OCI-LY7 (cell line): ENCODE results near the gene PARD3. TPM values are rescaled to one million over a fixed set of nuclear protein-coding genes. Genes with fewer than 3 reads are reported as not detected.

Experiments
- BruUV-seq: library from RNA; stranded (reverse); fragments of 400-500 nt; replicated peaks from 2 replicates; lab custom pipeline; 2021; lab: Mats Ljungman, UMichigan
- CTCF ChIA-PET: fragments of 300-600 bp; sonication (Branson Sonifier 250); formaldehyde crosslinking; loops from one replicate; lab custom pipeline; 2022; ENCODE audit warnings: antibody characterized with exemption; ENCODE audit not compliant: unreplicated experiment; lab: Charles Lee
- POLR2A ChIA-PET: fragments of 300-600 bp; sonication (Branson Sonifier 250); formaldehyde crosslinking; loops from one replicate; lab custom pipeline; 2022; ENCODE audit warnings: antibody characterized with exemption; lab: Charles Lee
- DNase-seq: peaks from one replicate; pipeline ENCODE4 v3.0.0-alpha.2; 2015; ENCODE audit warnings: low spot score
- H2AFZ ChIP-seq: fragments of 200-600 bp; sonication (generic), shearing (Covaris generic); 2 replicates; pipeline ENCODE4 v1.6.1; 2014; ENCODE audit warnings: mild to moderate bottlenecking, antibody characterized with exemption, low read length, moderate library complexity
- H3K27ac ChIP-seq: fragments of 200-600 bp; sonication (generic); 2 replicates; pipeline ENCODE4 v1.5.1; 2014; ENCODE audit warnings: mixed run types, low read depth, mild to moderate bottlenecking, moderate library complexity, low read length, inconsistent platforms; ENCODE audit not compliant: poor library complexity, severe bottlenecking
- H3K36me3 ChIP-seq: fragments of 200-600 bp; sonication (generic); 2 replicates; pipeline ENCODE4 v1.6.1; 2014; ENCODE audit warnings: mild to moderate bottlenecking, antibody characterized with exemption, low read length, moderate library complexity, mixed read lengths; ENCODE audit not compliant: insufficient read depth
- H3K4me1 ChIP-seq: fragments of 200-600 bp; sonication (generic); 2 replicates; pipeline ENCODE4 v1.5.1; 2014; ENCODE audit warnings: mild to moderate bottlenecking, low read length; ENCODE audit not compliant: insufficient read depth, poor library complexity, severe bottlenecking
- H3K4me2 ChIP-seq: fragments of 200-600 bp; sonication (generic); 2 replicates; pipeline ENCODE4 v1.6.1; 2014; ENCODE audit warnings: mild to moderate bottlenecking, low read length
- H3K4me3 ChIP-seq: fragments of 200-600 bp; sonication (generic); 2 replicates; pipeline ENCODE4 v1.5.1; 2014; ENCODE audit warnings: mild to moderate bottlenecking, low read depth, low read length; ENCODE audit not compliant: poor library complexity, severe bottlenecking
- H3K79me2 ChIP-seq: fragments of 200-600 bp; sonication (generic); 2 replicates; pipeline ENCODE4 v1.6.1; 2016; ENCODE audit warnings: low read depth, mild to moderate bottlenecking, low read length, moderate library complexity, mixed read lengths; ENCODE audit not compliant: insufficient read depth
- H3K9me2 ChIP-seq: fragments of 200-600 bp; sonication (generic); 2 replicates; pipeline ENCODE4 v1.6.1; 2016; ENCODE audit warnings: mild to moderate bottlenecking, low read length, mixed read lengths; ENCODE audit not compliant: insufficient read depth
- H3K9me3 ChIP-seq: fragments of 200-600 bp; sonication (generic); 2 replicates; pipeline ENCODE4 v1.6.1; 2014; ENCODE audit warnings: mild to moderate bottlenecking, mixed run types, low read length, mixed read lengths
- H4K20me1 ChIP-seq: fragments of 200-600 bp; sonication (generic); 2 replicates; pipeline ENCODE4 v1.6.1; 2014; ENCODE audit warnings: mild to moderate bottlenecking, antibody characterized with exemption, low read length, moderate library complexity, mixed read lengths; ENCODE audit not compliant: insufficient read depth
- EZH2phosphoT487 ChIP-seq: fragments of 200-600 bp; sonication (generic); IDR thresholded peaks from 2 replicates; pipeline ENCODE4 v1.6.1; 2018; ENCODE audit warnings: low read depth, borderline replicate concordance, mild to moderate bottlenecking, mixed run types, antibody characterized with exemption, low read length, moderate library complexity, mixed read lengths
- intact Hi-C: fragments of 100-400 bp; cut with micrococcal nuclease; formaldehyde crosslinking; loops from one replicate; pipeline ENCODE4 v1.10.0; 2022; ENCODE audit not compliant: unreplicated experiment
- total RNA-seq, 2 experiments: library from RNA; depleted of rRNA in 1 of 2; stranded (reverse); fragments of >200 nt in 1 of 2; shearing (Covaris generic) in 1 of 2; gene quantifications; 2 replicates each; pipeline ENCODE4 v1.2.3, GENCODE V29; 2014 to 2022
- TF ChIP-seq, protein P1 (sequence below): fragments of 200-600 bp; sonication (generic); conservative IDR thresholded peaks from 2 replicates; pipeline ENCODE4 v1.5.1; 2014; ENCODE audit warnings: mild to moderate bottlenecking, antibody characterized with exemption, low read length, moderate library complexity, mixed read lengths

The PARD3 gene
- total RNA-seq, 2 experiments from 2014 or later, result not detected

DNA sequence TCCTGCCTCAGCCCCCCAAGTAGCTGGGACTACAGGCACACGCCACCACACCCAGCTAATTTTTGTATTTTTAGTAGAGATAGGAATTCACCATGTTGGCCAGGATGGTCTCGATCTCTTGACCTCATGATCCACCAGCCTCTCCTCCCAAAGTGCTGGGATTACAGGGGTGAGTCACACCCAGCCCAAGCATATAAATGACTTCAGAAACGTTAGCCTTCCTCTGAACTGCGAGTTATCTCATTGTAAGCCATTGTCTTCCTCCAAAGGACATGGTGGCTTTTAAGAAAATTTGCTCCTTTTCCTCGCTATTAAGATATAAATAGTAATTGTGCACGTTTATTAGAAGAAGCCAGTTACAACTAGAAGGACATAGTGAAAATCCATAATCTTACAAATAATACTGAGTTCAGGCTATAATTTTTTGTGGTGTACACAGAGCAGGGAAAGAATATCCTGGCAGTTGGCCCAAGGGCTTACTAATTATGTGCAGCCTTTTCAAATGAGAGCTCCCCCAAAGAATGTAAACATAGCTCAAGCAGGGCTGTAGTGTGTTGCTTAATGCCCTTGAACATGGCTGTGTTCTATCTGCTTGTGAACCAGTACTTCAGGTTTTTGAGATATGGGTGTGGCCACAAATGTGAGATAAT, 495.8 kb downstream of the PARD3 start:
- Histone ChIP-seq H3K79me2 (no peaks in the 10 kb centered on the region), H3K4me1 (no peaks in the 10 kb centered on the region), H3K27ac (no peak overlapping the region), H3K9me2 (no peaks in the 10 kb centered on the region), H3K4me2 (no peak overlapping the region), H4K20me1 (no peaks in the 10 kb centered on the region), H3K9me3 (no peaks in the 10 kb centered on the region), H2AFZ (no peak overlapping the region), H3K36me3 (no peaks in the 10 kb centered on the region), H3K4me3 (no peak overlapping the region)
- POLR2A ChIA-PET, result interaction anchor here (1.0 to 1.7 kb wide), 2 partner anchors 16 to 286 kb away, joined by 3 read pairs; no protein-coding TSS in a partner anchor
- no peak for DNase-seq
- CTCF ChIA-PET, result no interaction called here
- intact Hi-C loops, result no loop called here
- no TSS peak for BruUV-seq
- TF ChIP-seq, protein P1, sequence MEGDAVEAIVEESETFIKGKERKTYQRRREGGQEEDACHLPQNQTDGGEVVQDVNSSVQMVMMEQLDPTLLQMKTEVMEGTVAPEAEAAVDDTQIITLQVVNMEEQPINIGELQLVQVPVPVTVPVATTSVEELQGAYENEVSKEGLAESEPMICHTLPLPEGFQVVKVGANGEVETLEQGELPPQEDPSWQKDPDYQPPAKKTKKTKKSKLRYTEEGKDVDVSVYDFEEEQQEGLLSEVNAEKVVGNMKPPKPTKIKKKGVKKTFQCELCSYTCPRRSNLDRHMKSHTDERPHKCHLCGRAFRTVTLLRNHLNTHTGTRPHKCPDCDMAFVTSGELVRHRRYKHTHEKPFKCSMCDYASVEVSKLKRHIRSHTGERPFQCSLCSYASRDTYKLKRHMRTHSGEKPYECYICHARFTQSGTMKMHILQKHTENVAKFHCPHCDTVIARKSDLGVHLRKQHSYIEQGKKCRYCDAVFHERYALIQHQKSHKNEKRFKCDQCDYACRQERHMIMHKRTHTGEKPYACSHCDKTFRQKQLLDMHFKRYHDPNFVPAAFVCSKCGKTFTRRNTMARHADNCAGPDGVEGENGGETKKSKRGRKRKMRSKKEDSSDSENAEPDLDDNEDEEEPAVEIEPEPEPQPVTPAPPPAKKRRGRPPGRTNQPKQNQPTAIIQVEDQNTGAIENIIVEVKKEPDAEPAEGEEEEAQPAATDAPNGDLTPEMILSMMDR, result no peak
- no peak for TF ChIP-seq EZH2phosphoT487

DNA sequence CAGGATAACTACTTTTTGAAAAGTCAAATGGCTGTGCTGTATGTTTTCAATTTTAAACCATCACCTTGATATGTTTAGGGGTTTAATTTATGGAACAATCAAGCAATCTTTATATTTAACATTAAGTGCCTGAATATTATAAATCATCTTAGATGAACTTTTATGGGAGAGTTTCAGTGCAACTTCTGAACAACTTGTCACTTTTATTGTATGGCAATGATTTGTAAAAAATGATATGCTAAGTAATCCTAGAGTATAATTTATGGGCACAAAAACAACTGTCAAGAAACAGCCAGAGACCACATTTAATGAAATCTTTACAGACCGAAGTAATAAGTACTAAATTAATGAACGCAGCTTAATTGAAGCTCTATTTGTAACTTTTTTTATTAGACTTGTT, 498.9 kb downstream of the PARD3 start:
- H3K27ac ChIP-seq, result no peak overlapping the region
- intact Hi-C loops, result no loop called here
- ChIA-PET POLR2A (interaction anchor here (1.2 kb wide), 1 partner anchor 19 kb away, joined by 3 read pairs; no protein-coding TSS in a partner anchor), CTCF (no interaction called here)
- H3K9me3 ChIP-seq, result no peaks in the 10 kb centered on the region
- BruUV-seq, result no TSS peak
- no peaks in the 10 kb centered on the region for H3K4me1 ChIP-seq
- no peaks in the 10 kb centered on the region for H3K9me2 ChIP-seq
- no peak overlapping the region for H3K4me3 ChIP-seq
- no peak for TF ChIP-seq EZH2phosphoT487
- TF ChIP-seq, protein P1, result no peak
- no peak overlapping the region for H3K4me2 ChIP-seq
- H3K79me2 ChIP-seq, result no peaks in the 10 kb centered on the region
- H2AFZ ChIP-seq, result no peak overlapping the region
- no peak for DNase-seq
- no peaks in the 10 kb centered on the region for H3K36me3 ChIP-seq
- no peaks in the 10 kb centered on the region for H4K20me1 ChIP-seq

DNA sequence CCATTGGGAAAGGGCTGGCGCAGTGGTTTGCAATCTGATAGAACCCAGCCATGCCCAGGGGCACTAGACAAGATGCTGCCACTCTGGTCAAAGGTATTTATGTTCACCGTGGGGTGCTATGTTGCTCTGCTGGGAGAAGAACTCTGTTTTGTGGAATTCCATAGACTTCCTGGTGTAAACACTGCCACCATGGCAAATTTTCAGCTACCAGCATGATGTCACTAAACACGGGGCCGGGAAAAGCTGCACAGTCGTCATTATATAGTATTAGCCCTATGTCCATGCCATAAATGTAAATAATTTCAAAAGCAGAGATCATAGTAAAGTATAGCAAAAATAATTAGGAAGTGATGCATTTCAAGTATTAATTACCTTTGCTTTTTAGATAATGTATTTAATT, 500.6 kb downstream of the PARD3 start:
- H3K4me3 ChIP-seq, result no peak overlapping the region
- intact Hi-C loops, result no loop called here
- H3K36me3 ChIP-seq, result no peaks in the 10 kb centered on the region
- no TSS peak for BruUV-seq
- TF ChIP-seq, protein P1, result no peak
- no peak for TF ChIP-seq EZH2phosphoT487
- no peak overlapping the region for H3K4me2 ChIP-seq
- no peaks in the 10 kb centered on the region for H3K9me2 ChIP-seq
- H4K20me1 ChIP-seq, result no peaks in the 10 kb centered on the region
- DNase-seq, result no peak
- ChIA-PET POLR2A (no interaction called here), CTCF (no interaction called here)
- H3K27ac ChIP-seq, result no peak overlapping the region
- H2AFZ ChIP-seq, result no peak overlapping the region
- H3K79me2 ChIP-seq, result no peaks in the 10 kb centered on the region
- H3K4me1 ChIP-seq, result no peaks in the 10 kb centered on the region
- no peaks in the 10 kb centered on the region for H3K9me3 ChIP-seq
